K562 (cell line): ENCODE measurements around the gene R3HDM1. TPM values are rescaled to one million over a fixed set of nuclear protein-coding genes. Genes with fewer than 3 reads are reported as not detected.

ENCODE experiments used
- CBX1 ChIP-seq: sonication (generic); IDR thresholded peaks from 2 replicates; pipeline ENCODE4 v1.6.1; 2016; ENCODE audit warnings: antibody characterized with exemption, low read depth, mild to moderate bottlenecking
- GATAD2B ChIP-seq: fragments of 450-650 bp; IDR thresholded peaks from 2 replicates; pipeline ENCODE4 v1.6.1; 2017; ENCODE audit warnings: mild to moderate bottlenecking, borderline replicate concordance
- IFI16 ChIP-seq: fragments of 250-450 bp; sonication (Bioruptor Pico); IDR thresholded peaks from 2 replicates; pipeline ENCODE4 v2.1.2; 2022; ENCODE audit warnings: mild to moderate bottlenecking, inconsistent platforms
- KDM1A ChIP-seq, 2 experiments: fragments of 450-650 bp; IDR thresholded peaks; 2 replicates each; pipeline ENCODE4 v1.6.1; 2016; ENCODE audit warnings: mild to moderate bottlenecking in 2 of 2
- L3MBTL2 ChIP-seq: fragments of 450-650 bp; IDR thresholded peaks from 2 replicates; pipeline ENCODE4 v1.6.1; 2016; ENCODE audit warnings: mild to moderate bottlenecking, moderate library complexity
- MTA3 ChIP-seq: fragments of 450-650 bp; formaldehyde crosslinking; IDR thresholded peaks from 2 replicates; pipeline ENCODE4 v1.6.1; 2017; ENCODE audit warnings: mild to moderate bottlenecking, borderline replicate concordance
- NCOA1 ChIP-seq: fragments of 450-650 bp; IDR thresholded peaks from 2 replicates; pipeline ENCODE4 v1.6.1; 2016; ENCODE audit warnings: low read depth
- NELFE ChIP-seq: IDR thresholded peaks from 2 replicates; pipeline ENCODE4 v1.6.1; 2011; ENCODE audit warnings: mild to moderate bottlenecking; ENCODE audit not compliant: insufficient read depth, insufficient read length
- RCOR1 ChIP-seq, 2 experiments: IDR thresholded peaks; 2 replicates each; pipeline ENCODE4 v1.6.1; 2012; ENCODE audit warnings: low read depth in 2 of 2, low read length in 2 of 2, borderline replicate concordance in 1 of 2, improper control_type of control experiment in 1 of 2
- SREBF1 ChIP-seq: fragments of 150-350 bp; IDR thresholded peaks from 2 replicates; pipeline ENCODE4 v1.6.1; 2014; ENCODE audit warnings: antibody characterized with exemption, low read depth, low read length, borderline replicate concordance
- TEAD2 ChIP-seq: fragments of 450-650 bp; IDR thresholded peaks from 2 replicates; pipeline ENCODE4 v1.6.1; 2016; ENCODE audit warnings: missing genetic modification characterization, control low read depth, missing compliant biosample characterization
- ZNF121 ChIP-seq: sonication (generic); formaldehyde crosslinking; conservative IDR thresholded peaks from 2 replicates; pipeline ENCODE4 v1.8.0; 2022; ENCODE audit warnings: missing genetic modification reagents
- ZNF23 ChIP-seq: fragments of 250-450 bp; sonication (Bioruptor Pico); IDR thresholded peaks from 2 replicates; pipeline ENCODE4 v1.4.0; 2020; ENCODE audit warnings: mild to moderate bottlenecking
- polyA plus RNA-seq, 8 experiments: library from polyadenylated mRNA; depleted of rRNA in 4 of 8; stranded (reverse) in 5 of 8; unstranded in 3 of 8; fragments of >200 nt; fragmentation: Nextera tagmentation in 2 of 8; fragmentation: Illumina TruSeq in 1 of 8; extraction: Ambion mirVana in 2 of 8; extraction: Trizol in 1 of 8; gene quantifications; 2 replicates each; pipeline versions ENCODE4 v1.2.1 to v1.2.3, GENCODE V29; 2011 to 2014; ENCODE audit warnings: inconsistent platforms in 1 of 8, missing spikeins in 1 of 8
- total RNA-seq, 7 experiments: library from RNA; depleted of rRNA in 6 of 7; stranded (reverse); fragments of >200 nt in 6 of 7; fragmentation: Illumina TruSeq in 2 of 7; extraction: Trizol in 2 of 7; gene quantifications; 2 replicates each; pipeline versions ENCODE4 v1.2.1 to v1.2.3, GENCODE V29; 2011 to 2021; ENCODE audit warnings: low replicate concordance in 1 of 7
- TF ChIP-seq, protein P1 (sequence below): fragments of 450-650 bp; formaldehyde crosslinking; IDR thresholded peaks from 2 replicates; pipeline ENCODE4 v1.4.0; 2022; ENCODE audit warnings: missing genetic modification characterization
- TF ChIP-seq, protein P2 (sequence below): sonication (generic); formaldehyde crosslinking; IDR thresholded peaks from 2 replicates; pipeline ENCODE4 v1.8.1; 2023; ENCODE audit warnings: mild to moderate bottlenecking, missing genetic modification reagents
- TF ChIP-seq, protein P3 (sequence below): fragments of 250-450 bp; sonication (Bioruptor Pico); IDR thresholded peaks from 2 replicates; pipeline ENCODE4 v1.5.0; 2020; ENCODE audit warnings: mild to moderate bottlenecking, borderline replicate concordance
- TF ChIP-seq, protein P4 (sequence below): fragments of 250-450 bp; sonication (Bioruptor Pico); IDR thresholded peaks from 2 replicates; pipeline ENCODE4 v1.5.0; 2021; ENCODE audit warnings: mild to moderate bottlenecking, borderline replicate concordance
- TF ChIP-seq, protein P5 (sequence below): IDR thresholded peaks from 2 replicates; pipeline ENCODE4 v1.6.1; 2016; ENCODE audit warnings: missing genetic modification characterization, missing compliant biosample characterization

R3HDM1 gene
- total and polyA plus RNA-seq, 9 of the 15 experiments (the other 6 are each of a cell fraction or from before 2014, with no cell fraction given) = 12.4 to 89.4 (median 31.0) TPM

DNA sequence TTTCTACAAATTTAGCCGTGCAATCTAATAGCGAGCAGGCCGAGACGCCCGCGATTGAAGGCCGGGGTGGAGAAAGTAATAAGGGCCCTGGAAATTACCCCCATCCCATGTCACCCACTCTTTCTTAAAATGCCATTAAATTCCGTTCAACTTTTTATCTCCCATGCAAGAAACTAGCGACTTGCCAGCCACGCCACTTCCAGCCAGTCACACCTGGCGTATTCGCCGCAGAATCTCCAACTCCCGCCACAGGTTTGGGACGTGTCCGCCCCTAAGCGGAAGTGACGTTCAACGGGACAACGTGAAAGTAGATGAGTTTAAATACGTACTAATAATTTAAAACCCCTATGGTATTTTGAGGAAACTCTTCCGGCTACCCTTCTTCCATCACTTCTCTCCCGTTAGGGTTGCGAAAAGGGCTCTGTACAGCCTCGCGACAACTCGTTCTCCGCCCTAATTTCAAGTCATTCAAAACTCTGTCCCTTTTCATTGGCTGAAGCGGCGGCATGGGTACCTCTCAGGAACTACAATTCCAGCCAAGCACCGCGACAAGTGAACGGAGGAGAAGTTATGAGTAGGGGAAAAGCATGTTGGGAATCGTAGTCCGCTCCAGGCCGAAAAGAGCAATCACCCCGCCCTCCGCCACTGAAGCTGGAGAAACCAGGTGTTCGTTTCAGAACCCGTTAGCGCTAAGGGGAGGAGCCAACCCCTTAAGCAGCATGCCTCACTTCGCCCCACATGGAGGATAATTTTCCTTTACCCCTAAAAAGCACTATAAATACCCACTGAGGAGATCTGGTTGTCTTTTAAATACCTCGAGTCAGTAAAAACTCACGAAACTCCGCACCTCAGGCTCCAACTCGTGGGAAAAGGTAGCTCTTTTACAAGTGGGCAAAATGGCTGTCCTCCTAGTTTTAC is 712 bp upstream of the R3HDM1 start, which contains the start of gene ZRANB3 (continued):
- TF ChIP-seq KDM1A (IDR thresholded peaks at IDR 0.05) (no peak), IFI16 (CRISPR knock-in tag) (no peak), NCOA1 (no peak), SREBF1 (no peak), ZNF23 (CRISPR knock-in tag) (no peak), CBX1 (no peak), RCOR1 (IDR thresholded peaks at IDR 0.05; ENCODE audit: borderline replicate concordance in 1 of 2, low read depth in 2 of 2, low read length in 2 of 2) (no peak), NELFE (no peak), TEAD2 (tag) (no peak), ZNF121 (CRISPR knock-in tag) (no peak), GATAD2B (no peak), L3MBTL2 (peak; percentile 77), MTA3 (no peak)
- TF ChIP-seq, protein P1, sequence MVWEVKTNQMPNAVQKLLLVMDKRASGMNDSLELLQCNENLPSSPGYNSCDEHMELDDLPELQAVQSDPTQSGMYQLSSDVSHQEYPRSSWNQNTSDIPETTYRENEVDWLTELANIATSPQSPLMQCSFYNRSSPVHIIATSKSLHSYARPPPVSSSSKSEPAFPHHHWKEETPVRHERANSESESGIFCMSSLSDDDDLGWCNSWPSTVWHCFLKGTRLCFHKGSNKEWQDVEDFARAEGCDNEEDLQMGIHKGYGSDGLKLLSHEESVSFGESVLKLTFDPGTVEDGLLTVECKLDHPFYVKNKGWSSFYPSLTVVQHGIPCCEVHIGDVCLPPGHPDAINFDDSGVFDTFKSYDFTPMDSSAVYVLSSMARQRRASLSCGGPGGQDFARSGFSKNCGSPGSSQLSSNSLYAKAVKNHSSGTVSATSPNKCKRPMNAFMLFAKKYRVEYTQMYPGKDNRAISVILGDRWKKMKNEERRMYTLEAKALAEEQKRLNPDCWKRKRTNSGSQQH (CRISPR knock-in tag) = no peak
- TF ChIP-seq, protein P2, sequence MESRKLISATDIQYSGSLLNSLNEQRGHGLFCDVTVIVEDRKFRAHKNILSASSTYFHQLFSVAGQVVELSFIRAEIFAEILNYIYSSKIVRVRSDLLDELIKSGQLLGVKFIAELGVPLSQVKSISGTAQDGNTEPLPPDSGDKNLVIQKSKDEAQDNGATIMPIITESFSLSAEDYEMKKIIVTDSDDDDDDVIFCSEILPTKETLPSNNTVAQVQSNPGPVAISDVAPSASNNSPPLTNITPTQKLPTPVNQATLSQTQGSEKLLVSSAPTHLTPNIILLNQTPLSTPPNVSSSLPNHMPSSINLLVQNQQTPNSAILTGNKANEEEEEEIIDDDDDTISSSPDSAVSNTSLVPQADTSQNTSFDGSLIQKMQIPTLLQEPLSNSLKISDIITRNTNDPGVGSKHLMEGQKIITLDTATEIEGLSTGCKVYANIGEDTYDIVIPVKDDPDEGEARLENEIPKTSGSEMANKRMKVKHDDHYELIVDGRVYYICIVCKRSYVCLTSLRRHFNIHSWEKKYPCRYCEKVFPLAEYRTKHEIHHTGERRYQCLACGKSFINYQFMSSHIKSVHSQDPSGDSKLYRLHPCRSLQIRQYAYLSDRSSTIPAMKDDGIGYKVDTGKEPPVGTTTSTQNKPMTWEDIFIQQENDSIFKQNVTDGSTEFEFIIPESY (CRISPR knock-in tag) = peak; percentile 49; the same call in 1 of the 2 replicates
- TF ChIP-seq, protein P3, sequence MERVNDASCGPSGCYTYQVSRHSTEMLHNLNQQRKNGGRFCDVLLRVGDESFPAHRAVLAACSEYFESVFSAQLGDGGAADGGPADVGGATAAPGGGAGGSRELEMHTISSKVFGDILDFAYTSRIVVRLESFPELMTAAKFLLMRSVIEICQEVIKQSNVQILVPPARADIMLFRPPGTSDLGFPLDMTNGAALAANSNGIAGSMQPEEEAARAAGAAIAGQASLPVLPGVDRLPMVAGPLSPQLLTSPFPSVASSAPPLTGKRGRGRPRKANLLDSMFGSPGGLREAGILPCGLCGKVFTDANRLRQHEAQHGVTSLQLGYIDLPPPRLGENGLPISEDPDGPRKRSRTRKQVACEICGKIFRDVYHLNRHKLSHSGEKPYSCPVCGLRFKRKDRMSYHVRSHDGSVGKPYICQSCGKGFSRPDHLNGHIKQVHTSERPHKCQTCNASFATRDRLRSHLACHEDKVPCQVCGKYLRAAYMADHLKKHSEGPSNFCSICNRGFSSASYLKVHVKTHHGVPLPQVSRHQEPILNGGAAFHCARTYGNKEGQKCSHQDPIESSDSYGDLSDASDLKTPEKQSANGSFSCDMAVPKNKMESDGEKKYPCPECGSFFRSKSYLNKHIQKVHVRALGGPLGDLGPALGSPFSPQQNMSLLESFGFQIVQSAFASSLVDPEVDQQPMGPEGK (CRISPR knock-in tag) = 0 out of 2 replicates have a peak, but pooled peaks have one; percentile 11
- TF ChIP-seq, protein P4, sequence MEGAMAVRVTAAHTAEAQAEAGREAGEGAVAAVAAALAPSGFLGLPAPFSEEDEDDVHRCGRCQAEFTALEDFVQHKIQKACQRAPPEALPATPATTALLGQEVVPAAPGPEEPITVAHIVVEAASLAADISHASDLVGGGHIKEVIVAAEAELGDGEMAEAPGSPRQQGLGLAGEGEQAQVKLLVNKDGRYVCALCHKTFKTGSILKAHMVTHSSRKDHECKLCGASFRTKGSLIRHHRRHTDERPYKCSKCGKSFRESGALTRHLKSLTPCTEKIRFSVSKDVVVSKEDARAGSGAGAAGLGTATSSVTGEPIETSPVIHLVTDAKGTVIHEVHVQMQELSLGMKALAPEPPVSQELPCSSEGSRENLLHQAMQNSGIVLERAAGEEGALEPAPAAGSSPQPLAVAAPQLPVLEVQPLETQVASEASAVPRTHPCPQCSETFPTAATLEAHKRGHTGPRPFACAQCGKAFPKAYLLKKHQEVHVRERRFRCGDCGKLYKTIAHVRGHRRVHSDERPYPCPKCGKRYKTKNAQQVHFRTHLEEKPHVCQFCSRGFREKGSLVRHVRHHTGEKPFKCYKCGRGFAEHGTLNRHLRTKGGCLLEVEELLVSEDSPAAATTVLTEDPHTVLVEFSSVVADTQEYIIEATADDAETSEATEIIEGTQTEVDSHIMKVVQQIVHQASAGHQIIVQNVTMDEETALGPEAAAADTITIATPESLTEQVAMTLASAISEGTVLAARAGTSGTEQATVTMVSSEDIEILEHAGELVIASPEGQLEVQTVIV (CRISPR knock-in tag) = no peak
- TF ChIP-seq, protein P5, sequence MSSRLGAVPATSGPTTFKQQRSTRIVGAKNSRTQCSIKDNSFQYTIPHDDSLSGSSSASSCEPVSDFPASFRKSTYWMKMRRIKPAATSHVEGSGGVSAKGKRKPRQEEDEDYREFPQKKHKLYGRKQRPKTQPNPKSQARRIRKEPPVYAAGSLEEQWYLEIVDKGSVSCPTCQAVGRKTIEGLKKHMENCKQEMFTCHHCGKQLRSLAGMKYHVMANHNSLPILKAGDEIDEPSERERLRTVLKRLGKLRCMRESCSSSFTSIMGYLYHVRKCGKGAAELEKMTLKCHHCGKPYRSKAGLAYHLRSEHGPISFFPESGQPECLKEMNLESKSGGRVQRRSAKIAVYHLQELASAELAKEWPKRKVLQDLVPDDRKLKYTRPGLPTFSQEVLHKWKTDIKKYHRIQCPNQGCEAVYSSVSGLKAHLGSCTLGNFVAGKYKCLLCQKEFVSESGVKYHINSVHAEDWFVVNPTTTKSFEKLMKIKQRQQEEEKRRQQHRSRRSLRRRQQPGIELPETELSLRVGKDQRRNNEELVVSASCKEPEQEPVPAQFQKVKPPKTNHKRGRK (tag) = no peak
